Measurements from ENCODE around the gene APOF. TPM values are rescaled to one million over a fixed set of nuclear protein-coding genes. Genes with fewer than 3 reads are reported as not detected.

APOF gene
- total and polyA plus RNA-seq, 2 of the 8 experiments (the other 6 are each of a cell fraction or from before 2014, with no cell fraction given) = not detected

GRCh38 chr12:56324206-56324605, 38.5 kb downstream of the APOF start:
- Histone ChIP-seq H4K20me1 (replicated peaks in 1 of 2; ENCODE audit: control insufficient read depth in 1 of 2, insufficient read depth in 2 of 2, low read length in 2 of 2) (no peaks in the 10 kb centered on the region), H3K4me3 (ENCODE audit: extremely low read depth in 1 of 4, insufficient read depth in 2 of 4, low read depth in 3 of 4, low read length in 4 of 4) (no peak overlapping the region), H3K4ac (replicated peaks; ENCODE audit: insufficient read length, low read depth, low read length) (no peak overlapping the region), H4K8ac (ENCODE audit: extremely low read depth, insufficient read depth, low read length) (no peak overlapping the region), H3K23me2 (ENCODE audit: low read depth, low read length) (no peaks in the 10 kb centered on the region), H3K79me2 (ENCODE audit: control insufficient read depth in 1 of 2, insufficient read depth in 2 of 2, low read length in 2 of 2) (no peaks in the 10 kb centered on the region), H3K56ac (replicated peaks; ENCODE audit: insufficient read length, low read depth, low read length) (no peak overlapping the region), H3K36me3 (ENCODE audit: control insufficient read depth in 2 of 4, insufficient read depth in 4 of 4, low read length in 3 of 4) (peaks cover 2 to 15% (median 7%) of the 10 kb centered on the region in 4 experiments; a peak in 6 of 8 replicates), H3K4me2 (ENCODE audit: insufficient read depth in 1 of 2, low read depth in 2 of 2, low read length in 2 of 2) (no peak overlapping the region), H3K27ac (ENCODE audit: low read depth, low read length) (no peak overlapping the region), H4K91ac (replicated peaks; ENCODE audit: insufficient read length, low read length) (no peak overlapping the region), H2BK20ac (ENCODE audit: low read length) (no peak overlapping the region), H3K9ac (replicated peaks in 1 of 4; ENCODE audit: extremely low read depth in 1 of 4, low read depth in 3 of 4, low read length in 3 of 4) (no peak overlapping the region), H2BK12ac (ENCODE audit: low read depth, low read length) (no peak overlapping the region), H3K23ac (ENCODE audit: insufficient read length) (no peak overlapping the region), H4K5ac (ENCODE audit: insufficient read length, low read depth, low read length) (no peak overlapping the region), H3K14ac (ENCODE audit: insufficient read length) (no peak overlapping the region), H2AK5ac (ENCODE audit: low read depth, low read length) (no peak overlapping the region), H2BK5ac (ENCODE audit: low read depth, low read length) (no peak overlapping the region), H3K79me1 (ENCODE audit: low read depth, low read length) (no peaks in the 10 kb centered on the region), H3K18ac (ENCODE audit: extremely low read depth, low read length) (no peak overlapping the region), H2BK120ac (replicated peaks; ENCODE audit: low read depth, low read length) (no peak overlapping the region), H2AFZ (ENCODE audit: low read length) (no peak overlapping the region), H3K9me3 (ENCODE audit: insufficient read depth in 2 of 2, low read depth in 1 of 2, low read length in 1 of 2) (no peaks in the 10 kb centered on the region), H3K27me3 (replicated peaks in 1 of 4; ENCODE audit: control insufficient read depth in 3 of 4, extremely low read depth in 1 of 4, insufficient read depth in 3 of 4, low read length in 3 of 4) (no peaks in the 10 kb centered on the region), H3K4me1 (replicated peaks in 1 of 4; ENCODE audit: control insufficient read depth in 3 of 4, insufficient read depth in 4 of 4, low read length in 3 of 4) (no peaks in the 10 kb centered on the region; a peak in 1 of 7 replicates), H2BK15ac (ENCODE audit: low read length) (no peak overlapping the region)
- POLR2A ChIA-PET (ENCODE audit: partially characterized antibody) = interaction anchor here (0.9 to 2.9 kb wide), 5 partner anchors 8 to 136 kb away, joined by 3 to 11 read pairs (median 8); partner anchors contain the start of genes CNPY2 and PAN2
- CTCF ChIA-PET (ENCODE audit: partially characterized antibody) = interaction anchor here (0.9 to 1.0 kb wide), 2 partner anchors 18 to 65 kb away, joined by 3 to 4 read pairs; no protein-coding TSS in a partner anchor
- DNase-seq (ENCODE audit: low read depth in 1 of 2, low spot score in 2 of 2) (no peak), FAIRE-seq (no peak)
- 92% methylated on average over 6 of the region's 6 CpGs; no CpG with 5 or more reads in 1 of the 2 experiments for whole genome bisulfite sequencing, 2 experiments (ENCODE audit: extremely low coverage in 1 of 2, insufficient coverage in 1 of 2, insufficient read length in 1 of 2, insufficient replicate concordance in 2 of 2, low coverage in 1 of 2, low lambda C conversion rate in 2 of 2, missing lambda C conversion rate in 1 of 2)
- TF ChIP-seq YY1 (IDR thresholded peaks at IDR 0.05; ENCODE audit: low read depth, low read length) (no peak), TAF1 (IDR thresholded peaks at IDR 0.05; ENCODE audit: low read depth, low read length) (no peak), MAFK (IDR thresholded peaks at IDR 0.05; ENCODE audit: low read depth, low read length) (no peak), ATF3 (IDR thresholded peaks at IDR 0.05; ENCODE audit: insufficient read depth, low read depth, low read length) (no peak), GABPA (IDR thresholded peaks at IDR 0.05; ENCODE audit: borderline replicate concordance, insufficient read depth, low read length) (no peak), ZNF274 (IDR thresholded peaks at IDR 0.05; ENCODE audit: borderline replicate concordance, extremely low read depth, low read length) (no peak), CREB1 (IDR thresholded peaks at IDR 0.05) (no peak), SP4 (IDR thresholded peaks at IDR 0.05; ENCODE audit: low read length) (no peak), TBP (IDR thresholded peaks at IDR 0.05; ENCODE audit: low read depth, low read length) (no peak), TAF7 (optimal IDR thresholded peaks at IDR 0.05; ENCODE audit: borderline replicate concordance, low read depth, low read length) (no peak), CBX5 (IDR thresholded peaks at IDR 0.05; ENCODE audit: low read depth, low read length) (no peak)
